GM23248 (cell line): ENCODE data around the gene KCND2. TPM values are rescaled to one million over a fixed set of nuclear protein-coding genes. Genes with fewer than 3 reads are reported as not detected.

Experiments used
- DNase-seq: peaks from one replicate; pipeline ENCODE4 v3.0.0-alpha.2; 2015
- H2AFZ ChIP-seq: fragments of 200-600 bp; sonication (generic); 2 replicates; pipeline ENCODE4 v1.6.1; 2016; ENCODE audit warnings: antibody characterized with exemption
- H3F3A ChIP-seq: fragments of 200-600 bp; sonication (generic); 2 replicates; pipeline ENCODE4 v1.6.1; 2016; ENCODE audit warnings: mild to moderate bottlenecking, antibody characterized with exemption, mixed run types; ENCODE audit not compliant: insufficient read depth
- H3K27ac ChIP-seq: fragments of 200-600 bp; sonication (generic); 2 replicates; pipeline ENCODE4 v1.5.1; 2016; ENCODE audit warnings: mild to moderate bottlenecking
- H3K27me3 ChIP-seq: fragments of 200-600 bp; sonication (generic); replicated peaks from 2 replicates; pipeline ENCODE4 v1.6.1; 2016; ENCODE audit warnings: mild to moderate bottlenecking; ENCODE audit not compliant: insufficient read depth
- H3K36me3 ChIP-seq: fragments of 200-600 bp; sonication (generic); 2 replicates; pipeline ENCODE4 v1.6.1; 2016; ENCODE audit warnings: low read depth, mild to moderate bottlenecking
- H3K4me1 ChIP-seq: fragments of 200-600 bp; sonication (generic); 2 replicates; pipeline ENCODE4 v1.6.1; 2016; ENCODE audit warnings: mild to moderate bottlenecking; ENCODE audit not compliant: insufficient read depth
- H3K4me2 ChIP-seq: fragments of 200-600 bp; sonication (generic); one replicate; pipeline ENCODE4 v1.6.1; 2016; ENCODE audit warnings: mild to moderate bottlenecking; ENCODE audit not compliant: unreplicated experiment
- H3K4me3 ChIP-seq: fragments of 200-600 bp; sonication (generic); 2 replicates; pipeline ENCODE4 v1.5.1; 2016; ENCODE audit warnings: mild to moderate bottlenecking
- H3K79me2 ChIP-seq: fragments of 200-600 bp; sonication (generic); 2 replicates; pipeline ENCODE4 v1.6.1; 2016; ENCODE audit warnings: mild to moderate bottlenecking; ENCODE audit not compliant: insufficient read depth
- H3K9ac ChIP-seq: fragments of 200-600 bp; sonication (generic); 2 replicates; pipeline ENCODE4 v1.6.1; 2016; ENCODE audit warnings: mild to moderate bottlenecking
- H3K9me2 ChIP-seq: fragments of 200-600 bp; sonication (generic); 2 replicates; pipeline ENCODE4 v1.6.1; 2016; ENCODE audit warnings: mixed run types, mild to moderate bottlenecking, moderate library complexity; ENCODE audit not compliant: insufficient read depth
- H3K9me3 ChIP-seq: fragments of 200-600 bp; sonication (generic); one replicate; pipeline ENCODE4 v1.6.1; 2017; ENCODE audit warnings: low read depth
- H4K20me1 ChIP-seq: fragments of 200-600 bp; sonication (generic); 2 replicates; pipeline ENCODE4 v1.6.0; 2016; ENCODE audit not compliant: insufficient read depth
- EZH2 ChIP-seq: fragments of 200-600 bp; sonication (generic); IDR thresholded peaks from 2 replicates; pipeline ENCODE4 v1.6.1; 2018; ENCODE audit warnings: antibody characterized with exemption, mild to moderate bottlenecking; ENCODE audit not compliant: insufficient read depth, poor library complexity, severe bottlenecking
- EZH2phosphoT487 ChIP-seq: fragments of 200-600 bp; sonication (generic); IDR thresholded peaks from 2 replicates; pipeline ENCODE4 v1.6.1; 2018; ENCODE audit warnings: antibody characterized with exemption, moderate library complexity, mild to moderate bottlenecking, low read depth; ENCODE audit not compliant: insufficient read depth
- WGBS, 2 experiments: methylation state at CpG; one replicate each; pipeline ENCODE4 v1.1.6; 2015 to 2017; ENCODE audit warnings: low lambda C conversion rate in 2 of 2, low coverage in 1 of 2; ENCODE audit errors: missing lambda C conversion rate in 2 of 2; 5-methylcytosine and 5-hydroxymethylcytosine counted together
- in situ Hi-C: fragments of 300-500 bp; cut with MboI; formaldehyde crosslinking; loops from 2 replicates; pipeline ENCODE4 v1.15.0; 2020
- polyA plus RNA-seq: library from polyadenylated mRNA; unstranded; fragments of >200 nt; fragmentation: Nextera tagmentation; extraction: Ambion mirVana; gene quantifications from 2 replicates; pipeline ENCODE4 v1.2.1, GENCODE V29; 2016
- total RNA-seq: library from RNA; depleted of rRNA; stranded (reverse); fragments of >200 nt; shearing (Covaris generic); gene quantifications from 2 replicates; pipeline ENCODE4 v1.2.3, GENCODE V29; 2014

Gene KCND2
- total and polyA plus RNA-seq, 2 experiments from 2014 or later: 0.35 to 1.5 TPM

DNA sequence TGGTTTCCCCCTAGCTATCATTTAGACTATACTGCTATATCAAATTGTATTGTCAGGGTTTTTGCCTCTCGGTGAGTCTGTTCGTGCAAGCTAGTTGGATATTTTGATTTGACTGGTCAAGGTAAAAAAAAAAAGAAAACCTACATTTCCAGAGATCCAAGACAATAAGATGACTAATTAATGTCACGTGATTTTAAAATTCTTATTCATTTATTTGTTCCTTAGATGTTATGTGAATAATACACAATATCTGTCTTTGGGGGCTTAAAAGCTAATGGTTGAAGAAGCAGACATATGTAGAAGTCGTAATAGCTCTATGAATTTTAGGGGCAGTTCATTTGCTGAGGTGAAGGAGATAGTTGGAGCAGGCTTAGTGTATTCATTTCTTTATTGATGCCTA is 191.1 kb downstream of the KCND2 start:
- no peaks in the 10 kb centered on the region for H3K79me2 ChIP-seq
- no peak overlapping the region for H3K4me2 ChIP-seq
- no peak overlapping the region for H3K9ac ChIP-seq
- no peaks in the 10 kb centered on the region for H3K9me3 ChIP-seq
- no peak overlapping the region for H2AFZ ChIP-seq
- no peaks in the 10 kb centered on the region for H3K36me3 ChIP-seq
- H3K27me3 ChIP-seq: no peaks in the 10 kb centered on the region
- TF ChIP-seq EZH2: no peak
- no peak for TF ChIP-seq EZH2phosphoT487
- no peaks in the 10 kb centered on the region for H3F3A ChIP-seq
- 38 to 43% methylated on average over 4 of the region's 4 CpGs for whole genome bisulfite sequencing, 2 experiments
- no peaks in the 10 kb centered on the region for H3K9me2 ChIP-seq
- DNase-seq: no peak
- H4K20me1 ChIP-seq: no peaks in the 10 kb centered on the region
- H3K4me1 ChIP-seq: no peaks in the 10 kb centered on the region
- in situ Hi-C loops: no loop called here
- no peak overlapping the region for H3K27ac ChIP-seq
- H3K4me3 ChIP-seq: no peak overlapping the region

- no peak overlapping the region for H3K9ac ChIP-seq
- no peaks in the 10 kb centered on the region for H3K9me2 ChIP-seq
- no peak overlapping the region for H3K4me2 ChIP-seq
- H2AFZ ChIP-seq: no peak overlapping the region
- TF ChIP-seq EZH2phosphoT487: no peak
- TF ChIP-seq EZH2: no peak
- DNase-seq: no peak
- H3K36me3 ChIP-seq: no peaks in the 10 kb centered on the region
- no peak overlapping the region for H3K4me3 ChIP-seq
- in situ Hi-C loops: no loop called here
- 31 to 41% methylated on average over 3 of the region's 3 CpGs for WGBS, 2 experiments
- no peaks in the 10 kb centered on the region for H4K20me1 ChIP-seq
- H3K4me1 ChIP-seq: no peaks in the 10 kb centered on the region
- no peaks in the 10 kb centered on the region for H3K27me3 ChIP-seq
- no peaks in the 10 kb centered on the region for H3K9me3 ChIP-seq
- H3F3A ChIP-seq: no peaks in the 10 kb centered on the region
- H3K27ac ChIP-seq: no peak overlapping the region
- no peaks in the 10 kb centered on the region for H3K79me2 ChIP-seq
These were observed 194.7 kb downstream of the KCND2 start for GRCh38 chr7:120467676-120468075.

GRCh38 chr7:120468611-120469010 is 195.6 kb downstream of the KCND2 start:
- Histone ChIP-seq H3K79me2 (no peaks in the 10 kb centered on the region), H3K27ac (no peak overlapping the region)

DNA sequence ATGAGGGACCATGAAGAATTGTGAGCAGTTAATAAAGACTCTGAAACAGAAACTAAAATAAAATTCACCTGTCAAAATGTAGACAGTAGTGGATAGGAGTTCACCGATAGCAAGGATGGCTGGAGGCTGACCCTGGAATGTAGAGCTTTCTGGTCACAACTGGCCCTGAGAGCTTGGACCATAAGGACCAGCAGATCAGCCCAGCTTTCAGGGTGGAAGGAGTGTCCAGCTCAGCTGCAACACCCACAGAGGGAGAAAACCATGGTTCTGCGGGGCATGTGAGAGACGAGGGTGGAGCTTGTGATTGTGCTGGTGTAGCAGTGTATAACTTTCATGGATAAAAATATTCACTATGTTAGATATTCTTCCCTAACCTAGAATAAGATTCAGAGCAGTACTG is 199.9 kb downstream of the KCND2 start:
- no peak overlapping the region for H3K4me2 ChIP-seq
- H2AFZ ChIP-seq: no peak overlapping the region
- 73 to 74% methylated on average over 3 of the region's 3 CpGs for WGBS, 2 experiments
- H3K36me3 ChIP-seq: no peaks in the 10 kb centered on the region
- no peaks in the 10 kb centered on the region for H4K20me1 ChIP-seq
- TF ChIP-seq EZH2phosphoT487: no peak
- no peak for TF ChIP-seq EZH2
- no peak for DNase-seq
- H3K9me2 ChIP-seq: no peaks in the 10 kb centered on the region
- in situ Hi-C loops: no loop called here
- no peak overlapping the region for H3K27ac ChIP-seq
- no peaks in the 10 kb centered on the region for H3K27me3 ChIP-seq
- no peak overlapping the region for H3K4me3 ChIP-seq
- H3K79me2 ChIP-seq: no peaks in the 10 kb centered on the region
- H3F3A ChIP-seq: no peaks in the 10 kb centered on the region
- no peaks in the 10 kb centered on the region for H3K9me3 ChIP-seq
- no peak overlapping the region for H3K9ac ChIP-seq
- no peaks in the 10 kb centered on the region for H3K4me1 ChIP-seq

More at GRCh38 chr7:120468611-120469010, 195.6 kb downstream of the KCND2 start:
- no peak overlapping the region for H2AFZ ChIP-seq
- in situ Hi-C loops: no loop called here
- H3F3A ChIP-seq: no peaks in the 10 kb centered on the region
- H3K27me3 ChIP-seq: no peaks in the 10 kb centered on the region
- H3K36me3 ChIP-seq: no peaks in the 10 kb centered on the region
- TF ChIP-seq EZH2 (no peak), EZH2phosphoT487 (no peak)
- H3K9me3 ChIP-seq: no peaks in the 10 kb centered on the region
- 35 to 39% methylated on average over 3 of the region's 3 CpGs for WGBS, 2 experiments
- no peak for DNase-seq
- H3K9ac ChIP-seq: no peak overlapping the region
- H3K4me1 ChIP-seq: no peaks in the 10 kb centered on the region
- no peaks in the 10 kb centered on the region for H4K20me1 ChIP-seq
- no peak overlapping the region for H3K4me2 ChIP-seq
- H3K4me3 ChIP-seq: no peak overlapping the region
- H3K9me2 ChIP-seq: no peaks in the 10 kb centered on the region

- WGBS, 2 experiments: 40 to 41% methylated on average over 5 of the region's 5 CpGs
- in situ Hi-C loops: no loop called here
- TF ChIP-seq EZH2phosphoT487 (no peak), EZH2 (no peak)
- no peak overlapping the region for H3K4me3 ChIP-seq
- no peak overlapping the region for H3K9ac ChIP-seq
- H3K4me1 ChIP-seq: no peaks in the 10 kb centered on the region
- no peak for DNase-seq
- H3K79me2 ChIP-seq: no peaks in the 10 kb centered on the region
- no peaks in the 10 kb centered on the region for H4K20me1 ChIP-seq
- H3K27me3 ChIP-seq: no peaks in the 10 kb centered on the region
- no peaks in the 10 kb centered on the region for H3F3A ChIP-seq
- H3K27ac ChIP-seq: no peak overlapping the region
- H3K36me3 ChIP-seq: no peaks in the 10 kb centered on the region
- H3K9me2 ChIP-seq: no peaks in the 10 kb centered on the region
- no peak overlapping the region for H3K4me2 ChIP-seq
- H3K9me3 ChIP-seq: no peaks in the 10 kb centered on the region
- H2AFZ ChIP-seq: no peak overlapping the region
These were observed 200.4 kb downstream of the KCND2 start for GRCh38 chr7:120473352-120473751.
